Prostate gland (tissue), 2 donors: Measurements from ENCODE around the gene NKIRAS1.

Experiments used
- CTCF ChIP-seq, 4 experiments: fragments of 200-600 bp in 2 of 4; fragments of 450-650 bp in 2 of 4; sonication (generic) in 2 of 4; IDR thresholded peaks; 1 replicate in 3 of 4; 2 replicates in 1 of 4; pipeline ENCODE4 v1.5.1; 2016 to 2019; ENCODE audit warnings: antibody characterized with exemption in 4 of 4, mild to moderate bottlenecking in 2 of 4, moderate library complexity in 2 of 4
- POLR2A ChIP-seq: fragments of 450-650 bp; IDR thresholded peaks from one replicate; pipeline ENCODE4 v1.6.1; 2016; ENCODE audit warnings: antibody characterized with exemption, mild to moderate bottlenecking
- POLR2AphosphoS5 ChIP-seq: sonication (generic); formaldehyde crosslinking; IDR thresholded peaks from one replicate; pipeline ENCODE4 v1.6.1; 2017; ENCODE audit warnings: antibody characterized with exemption

GRCh38 chr3:23875113-23875725 is 41.6 kb downstream of the NKIRAS1 start:
- TF ChIP-seq POLR2A (no peak), CTCF (IDR thresholded peaks at IDR 0.05) (no peak), POLR2AphosphoS5 (no peak)
